Endothelial cell of umbilical vein (primary cell): ENCODE data around the gene FBXO2. TPM values are rescaled to one million over a fixed set of nuclear protein-coding genes. Genes with fewer than 3 reads are reported as not detected.

Experiments
- BruUV-seq: library from RNA; stranded (reverse); fragments of 400-500 nt; replicated peaks from 2 replicates; lab custom pipeline; 2021; lab: Mats Ljungman, UMichigan
- CTCF ChIA-PET: fragments of 300-600, 350-600 bp; sonication (Branson Sonifier 250); formaldehyde crosslinking; loops from one replicate; lab custom pipeline; 2021; ENCODE audit warnings: antibody characterized with exemption, inconsistent platforms; lab: Charles Lee
- POLR2A ChIA-PET: fragments of 300-600, 350-600 bp; sonication (Branson Sonifier 250); formaldehyde crosslinking; loops from one replicate; lab custom pipeline; 2021; ENCODE audit warnings: antibody characterized with exemption, inconsistent platforms; lab: Charles Lee
- DNase-seq: peaks from one replicate; pipeline ENCODE4 v3.0.0-alpha.2; 2011; ENCODE audit warnings: low read depth, low spot score
- FAIRE-seq: peaks from 2 replicates; lab custom pipeline; 2011; peaks lifted over from hg19 to GRCh38; lab: Jason Lieb, UNC
- H2AFZ ChIP-seq: 2 replicates; pipeline ENCODE4 v1.6.0; 2012; ENCODE audit warnings: low read depth, low read length, control low read depth, inconsistent platforms
- H3K27ac ChIP-seq: 2 replicates; pipeline ENCODE4 v1.5.1; 2011; ENCODE audit warnings: low read depth, mild to moderate bottlenecking, control low read depth, low read length, moderate library complexity; ENCODE audit not compliant: insufficient read depth
- H3K27me3 ChIP-seq, 2 experiments: 2 replicates each; pipeline versions ENCODE4 v1.6.0 to v1.6.1; 2011; ENCODE audit warnings: low read length in 2 of 2, mixed read lengths in 1 of 2; ENCODE audit not compliant: control insufficient read depth in 2 of 2, insufficient read depth in 2 of 2
- H3K36me3 ChIP-seq, 2 experiments: 2 replicates in 1 of 2; 3 replicates in 1 of 2; pipeline ENCODE4 v1.5.1; 2011; ENCODE audit warnings: low read length in 2 of 2, mild to moderate bottlenecking in 1 of 2, moderate library complexity in 1 of 2; ENCODE audit not compliant: control insufficient read depth in 2 of 2, insufficient read depth in 2 of 2; ENCODE audit errors: extremely low read depth in 1 of 2
- H3K4me1 ChIP-seq: 3 replicates; pipeline ENCODE4 v1.5.1; 2011; ENCODE audit warnings: mild to moderate bottlenecking, low read length; ENCODE audit not compliant: control insufficient read depth, insufficient read depth; ENCODE audit errors: extremely low read depth
- H3K4me2 ChIP-seq: 2 replicates; pipeline ENCODE4 v1.6.1; 2011; ENCODE audit warnings: low read length, control low read depth, mixed read lengths; ENCODE audit not compliant: insufficient read depth
- H3K4me3 ChIP-seq, 3 experiments: fragments of 200-600 bp in 1 of 3; sonication (generic), shearing (Covaris generic) in 1 of 3; replicated peaks in 1 of 3; 2 replicates each; pipeline ENCODE4 v1.5.1; 2011 to 2016; ENCODE audit warnings: control low read depth in 3 of 3, low read length in 3 of 3, mild to moderate bottlenecking in 2 of 3, inconsistent platforms in 1 of 3, low read depth in 1 of 3, moderate library complexity in 1 of 3; ENCODE audit not compliant: insufficient read depth in 1 of 3
- H3K79me2 ChIP-seq: 2 replicates; pipeline ENCODE4 v1.6.0; 2012; ENCODE audit warnings: low read length, inconsistent platforms; ENCODE audit not compliant: control insufficient read depth, insufficient read depth
- H3K9ac ChIP-seq: replicated peaks from 2 replicates; pipeline ENCODE3; 2011; ENCODE audit warnings: low read length, control low read depth; ENCODE audit not compliant: insufficient read depth; ENCODE audit errors: extremely low read depth
- H3K9me1 ChIP-seq: replicated peaks from 3 replicates; pipeline ENCODE4 v1.6.0; 2011; ENCODE audit warnings: mild to moderate bottlenecking, low read length; ENCODE audit not compliant: control insufficient read depth, insufficient read depth; ENCODE audit errors: extremely low read depth
- H3K9me3 ChIP-seq: replicated peaks from 2 replicates; pipeline ENCODE4 v1.5.1; 2012; ENCODE audit warnings: low read length, inconsistent platforms; ENCODE audit not compliant: control insufficient read depth, insufficient read depth
- H4K20me1 ChIP-seq: replicated peaks from 2 replicates; pipeline ENCODE3; 2011; ENCODE audit warnings: mild to moderate bottlenecking, low read length; ENCODE audit not compliant: control insufficient read depth, insufficient read depth; ENCODE audit errors: extremely low read depth
- CTCF ChIP-seq, 2 donors: IDR thresholded peaks; 1 replicate in 1 of 2; 2 replicates in 1 of 2; pipeline ENCODE4 v1.5.1; 2011; ENCODE audit warnings: low read length in 2 of 2, mild to moderate bottlenecking in 2 of 2, moderate library complexity in 2 of 2, control low read depth in 1 of 2, inconsistent platforms in 1 of 2, low read depth in 1 of 2; ENCODE audit not compliant: insufficient read depth in 1 of 2; ENCODE audit errors: extremely low read depth in 1 of 2
- EZH2 ChIP-seq: IDR thresholded peaks from 2 replicates; pipeline ENCODE4 v1.6.1; 2012; ENCODE audit warnings: borderline replicate concordance, low read depth, mild to moderate bottlenecking, moderate library complexity, low read length, inconsistent platforms; ENCODE audit not compliant: severe bottlenecking
- FOS ChIP-seq: IDR thresholded peaks from 2 replicates; pipeline ENCODE4 v1.6.1; 2011; ENCODE audit warnings: mild to moderate bottlenecking, low read length, moderate library complexity, borderline replicate concordance; ENCODE audit not compliant: insufficient read depth
- GATA2 ChIP-seq: IDR thresholded peaks from 2 replicates; pipeline ENCODE4 v1.7.0; 2011; ENCODE audit warnings: low read depth, mild to moderate bottlenecking, moderate library complexity, mixed read lengths, low read length; ENCODE audit not compliant: insufficient read length, insufficient read depth
- JUN ChIP-seq: IDR thresholded peaks from 2 replicates; pipeline ENCODE4 v1.6.1; 2011; ENCODE audit warnings: borderline replicate concordance, low read depth; ENCODE audit not compliant: insufficient read length, insufficient read depth
- MYC ChIP-seq: IDR thresholded peaks from one replicate; pipeline ENCODE4 v1.6.1; 2011; ENCODE audit warnings: mild to moderate bottlenecking, low read depth, low read length
- POLR2A ChIP-seq: IDR thresholded peaks from 2 replicates; pipeline ENCODE4 v1.6.1; 2012; ENCODE audit warnings: low read depth, mild to moderate bottlenecking, control low read depth, low read length
- POLR2AphosphoS5 ChIP-seq: IDR thresholded peaks from 2 replicates; pipeline ENCODE4 v1.6.1; 2012; ENCODE audit warnings: low read depth, mild to moderate bottlenecking, control low read depth, low read length, moderate library complexity; ENCODE audit not compliant: insufficient read depth
- dilution Hi-C: fragments of 300-500 bp; cut with MboI; formaldehyde crosslinking; loops from one replicate; pipeline ENCODE4 v1.15.0; 2019; ENCODE audit warnings: low sequenced_read_pairs; ENCODE audit not compliant: extremely low pct_ligation_motif_present
- intact Hi-C: fragments of 100-400 bp; cut with micrococcal nuclease; formaldehyde crosslinking; loops from one replicate; pipeline ENCODE4 v1.10.0; 2022
- polyA plus RNA-seq, 4 experiments: library from polyadenylated mRNA; depleted of rRNA in 3 of 4; stranded (reverse) in 3 of 4; unstranded in 1 of 4; fragments of >200 nt; gene quantifications; 2 replicates each; pipeline versions ENCODE4 v1.2.1 to v1.2.3, GENCODE V29; 2011 to 2012; ENCODE audit warnings: missing spikeins in 1 of 4
- total RNA-seq: library from RNA; stranded (reverse); gene quantifications from 2 replicates; pipeline ENCODE4 v1.2.3, GENCODE V29; 2021
- TF ChIP-seq, protein P1 (sequence below): IDR thresholded peaks from 2 replicates; pipeline ENCODE4 v1.6.1; 2011; ENCODE audit not compliant: insufficient read depth, insufficient read length

FBXO2 gene
- total and polyA plus RNA-seq, 2 donors (not counting 3 experiments of a cell fraction or from before 2014, with no cell fraction given): 0.42 to 0.91 TPM

GRCh38 chr1:11673089-11673769 is 19.0 kb upstream of the FBXO2 start:
- POLR2A ChIA-PET: interaction anchor here (0.5 kb wide), 1 partner anchor 346 kb away, joined by 3 read pairs; the partner anchor contains the start of gene MIIP
- H3K4me1 ChIP-seq: no peaks in the 10 kb centered on the region
- TF ChIP-seq FOS (no peak), EZH2 (no peak), POLR2AphosphoS5 (no peak), CTCF (IDR thresholded peaks at IDR 0.05; ENCODE audit: extremely low read depth in 1 of 2, insufficient read depth in 1 of 2, low read depth in 1 of 2, low read length in 2 of 2) (no peak), JUN (no peak), POLR2A (no peak), GATA2 (no peak), MYC (no peak)
- TF ChIP-seq, protein P1, sequence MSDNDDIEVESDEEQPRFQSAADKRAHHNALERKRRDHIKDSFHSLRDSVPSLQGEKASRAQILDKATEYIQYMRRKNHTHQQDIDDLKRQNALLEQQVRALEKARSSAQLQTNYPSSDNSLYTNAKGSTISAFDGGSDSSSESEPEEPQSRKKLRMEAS: no peak

More at GRCh38 chr1:11673089-11673769, 19.0 kb upstream of the FBXO2 start:
- Histone ChIP-seq H3K27ac (no peak overlapping the region), H3K27me3 (no peaks in the 10 kb centered on the region), H3K9ac (no peak overlapping the region), H3K4me3 (no peak overlapping the region), H2AFZ (no peak overlapping the region), H3K36me3 (peaks cover 0 to 14% of the 10 kb centered on the region in 2 experiments), H4K20me1 (no peaks in the 10 kb centered on the region), H3K9me1 (no peaks in the 10 kb centered on the region), H3K4me2 (no peak overlapping the region), H3K79me2 (no peaks in the 10 kb centered on the region), H3K9me3 (no peaks in the 10 kb centered on the region)
- CTCF ChIA-PET: interaction anchor here (0.7 to 1.5 kb wide), 4 partner anchors 9 to 46 kb away, joined by 3 to 6 read pairs (median 4); partner anchors contain the start of gene FBXO6
- intact Hi-C loops: no loop called here
- DNase-seq: no peak
- BruUV-seq: no TSS peak
- dilution Hi-C loops: no loop called here
- FAIRE-seq: no peak
